ENCODE measurements around the gene XYLB. TPM values are rescaled to one million over a fixed set of nuclear protein-coding genes. Genes with fewer than 3 reads are reported as not detected.

Gene XYLB
- total RNA-seq, 1 experiment from 2014 or later = 11.2 TPM

- TF ChIP-seq EZH2phosphoT487 (IDR thresholded peaks at IDR 0.05; ENCODE audit: borderline replicate concordance, low read length) = no peak
- no peak for TF ChIP-seq EZH2 (IDR thresholded peaks at IDR 0.05; ENCODE audit: low read length, unreplicated experiment)
- no peak for TF ChIP-seq CTCF (conservative IDR thresholded peaks at IDR 0.05; ENCODE audit: low read depth, low read length)
- H3K36me3 ChIP-seq (ENCODE audit: low read depth, low read length) = peaks cover 34% of the 10 kb centered on the region
- H3K4me3 ChIP-seq (ENCODE audit: low read length) = no peak overlapping the region
- H3K9me3 ChIP-seq (ENCODE audit: low read length) = no peaks in the 10 kb centered on the region
- H3K9ac ChIP-seq (ENCODE audit: low read length) = no peak overlapping the region
- no TSS peak for BruUV-seq (replicated peaks)
- ATAC-seq = no peak
- intact Hi-C loops (cut with micrococcal nuclease) = no loop called here
- H4K20me1 ChIP-seq (ENCODE audit: low read length) = no peaks in the 10 kb centered on the region
- no peaks in the 10 kb centered on the region for H3K27me3 ChIP-seq (ENCODE audit: low read length)
- H3K4me1 ChIP-seq (ENCODE audit: insufficient read depth, low read length) = no peaks in the 10 kb centered on the region
- no peaks in the 10 kb centered on the region for H3K9me2 ChIP-seq (replicated peaks; ENCODE audit: low read length)
- DNase-seq = no peak
- no peaks in the 10 kb centered on the region; the same call in 1 of the 2 replicates for H3K79me2 ChIP-seq (ENCODE audit: low read length)
- H2AFZ ChIP-seq (ENCODE audit: low read length) = no peak overlapping the region
- no peaks in the 10 kb centered on the region for H3F3A ChIP-seq (ENCODE audit: low read length, unreplicated experiment)
- ChIA-PET POLR2A (ENCODE audit: unreplicated experiment) (no interaction called here), CTCF (no interaction called here)
- no peak overlapping the region for H3K27ac ChIP-seq (ENCODE audit: low read length)
- H3K4me2 ChIP-seq (ENCODE audit: low read length) = no peak overlapping the region
Measured at GRCh38 chr3:38361496-38361895, 14.9 kb downstream of the XYLB start.

- H3K9me2 ChIP-seq (replicated peaks; ENCODE audit: low read length) = no peaks in the 10 kb centered on the region
- BruUV-seq (replicated peaks) = no TSS peak
- intact Hi-C loops (cut with micrococcal nuclease) = no loop called here
Measured at GRCh38 chr3:38362825-38363224, 16.2 kb downstream of the XYLB start.

More at GRCh38 chr3:38362825-38363224, 16.2 kb downstream of the XYLB start:
- H3K9me3 ChIP-seq (ENCODE audit: low read length) = no peaks in the 10 kb centered on the region
- no peak for ATAC-seq
- H3K27ac ChIP-seq (ENCODE audit: low read length) = no peak overlapping the region
- H2AFZ ChIP-seq (ENCODE audit: low read length) = no peak overlapping the region
- peaks cover 41% of the 10 kb centered on the region for H3K36me3 ChIP-seq (ENCODE audit: low read depth, low read length)
- no peaks in the 10 kb centered on the region for H3K27me3 ChIP-seq (ENCODE audit: low read length)
- CTCF ChIA-PET = no interaction called here
- H3K4me2 ChIP-seq (ENCODE audit: low read length) = no peak overlapping the region
- no peak overlapping the region for H3K4me3 ChIP-seq (ENCODE audit: low read length)
- H3K9ac ChIP-seq (ENCODE audit: low read length) = no peak overlapping the region
- no peaks in the 10 kb centered on the region for H3F3A ChIP-seq (ENCODE audit: low read length, unreplicated experiment)
- TF ChIP-seq CTCF (conservative IDR thresholded peaks at IDR 0.05; ENCODE audit: low read depth, low read length) (no peak), EZH2phosphoT487 (IDR thresholded peaks at IDR 0.05; ENCODE audit: borderline replicate concordance, low read length) (no peak), EZH2 (IDR thresholded peaks at IDR 0.05; ENCODE audit: low read length, unreplicated experiment) (no peak)
- POLR2A ChIA-PET (ENCODE audit: unreplicated experiment) = no interaction called here
- DNase-seq = no peak
- H3K79me2 ChIP-seq (ENCODE audit: low read length) = no peaks in the 10 kb centered on the region; the same call in 1 of the 2 replicates
- H3K4me1 ChIP-seq (ENCODE audit: insufficient read depth, low read length) = no peaks in the 10 kb centered on the region
- H4K20me1 ChIP-seq (ENCODE audit: low read length) = no peaks in the 10 kb centered on the region

All from PC-3 (cell line).